ENCODE data around the gene AFDN. TPM values are rescaled to one million over a fixed set of nuclear protein-coding genes. Genes with fewer than 3 reads are reported as not detected.

The AFDN gene
- polyA plus RNA-seq, 1 experiment = 26.6 TPM

- POLR2A ChIA-PET = no interaction called here
- Histone ChIP-seq H3K4me3 (ENCODE audit: low read depth, low read length) (no peak overlapping the region), H3K27me3 (ENCODE audit: control insufficient read depth, insufficient read depth, low read length) (no peaks in the 10 kb centered on the region), H3K9me3 (ENCODE audit: control insufficient read depth, insufficient read depth, low read length) (no peaks in the 10 kb centered on the region; the same call in 1 of the 2 replicates), H3K27ac (ENCODE audit: low read depth, low read length) (no peak overlapping the region)
- no peak for DNase-seq (ENCODE audit: low read depth, low spot score)
- CTCF ChIA-PET = no interaction called here
- TF ChIP-seq, protein P1, sequence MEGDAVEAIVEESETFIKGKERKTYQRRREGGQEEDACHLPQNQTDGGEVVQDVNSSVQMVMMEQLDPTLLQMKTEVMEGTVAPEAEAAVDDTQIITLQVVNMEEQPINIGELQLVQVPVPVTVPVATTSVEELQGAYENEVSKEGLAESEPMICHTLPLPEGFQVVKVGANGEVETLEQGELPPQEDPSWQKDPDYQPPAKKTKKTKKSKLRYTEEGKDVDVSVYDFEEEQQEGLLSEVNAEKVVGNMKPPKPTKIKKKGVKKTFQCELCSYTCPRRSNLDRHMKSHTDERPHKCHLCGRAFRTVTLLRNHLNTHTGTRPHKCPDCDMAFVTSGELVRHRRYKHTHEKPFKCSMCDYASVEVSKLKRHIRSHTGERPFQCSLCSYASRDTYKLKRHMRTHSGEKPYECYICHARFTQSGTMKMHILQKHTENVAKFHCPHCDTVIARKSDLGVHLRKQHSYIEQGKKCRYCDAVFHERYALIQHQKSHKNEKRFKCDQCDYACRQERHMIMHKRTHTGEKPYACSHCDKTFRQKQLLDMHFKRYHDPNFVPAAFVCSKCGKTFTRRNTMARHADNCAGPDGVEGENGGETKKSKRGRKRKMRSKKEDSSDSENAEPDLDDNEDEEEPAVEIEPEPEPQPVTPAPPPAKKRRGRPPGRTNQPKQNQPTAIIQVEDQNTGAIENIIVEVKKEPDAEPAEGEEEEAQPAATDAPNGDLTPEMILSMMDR (IDR thresholded peaks at IDR 0.05; ENCODE audit: low read depth, low read length) = no peak
Measured at GRCh38 chr6:167960579-167960978, 133.9 kb downstream of the AFDN start.

DNA sequence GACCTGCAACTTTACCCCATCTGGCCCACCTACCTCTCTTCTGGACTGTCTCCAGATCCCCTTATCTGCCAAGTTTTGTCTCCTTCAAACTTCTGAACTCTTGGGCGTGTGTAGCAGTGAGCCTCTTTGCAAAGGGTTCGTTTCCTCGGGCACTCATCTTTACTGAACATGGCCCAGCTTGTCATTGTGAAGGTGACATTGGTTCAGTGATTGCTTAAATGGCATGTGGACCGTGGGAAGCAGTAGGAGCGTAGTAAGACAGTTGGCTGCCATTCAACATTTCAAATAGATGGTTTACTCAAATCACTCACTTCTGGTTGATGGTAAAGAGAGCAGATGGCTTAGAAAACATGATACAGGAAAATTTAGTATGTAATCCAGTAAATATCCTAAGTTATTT, 136.0 kb downstream of the AFDN start:
- H3K4me3 ChIP-seq (ENCODE audit: low read depth, low read length) = no peak overlapping the region
- TF ChIP-seq, protein P1 (IDR thresholded peaks at IDR 0.05; ENCODE audit: low read depth, low read length) = no peak
- DNase-seq (ENCODE audit: low read depth, low spot score) = no peak
- CTCF ChIA-PET = no interaction called here
- H3K27ac ChIP-seq (ENCODE audit: low read depth, low read length) = no peak overlapping the region
- no peaks in the 10 kb centered on the region; the same call in 1 of the 2 replicates for H3K9me3 ChIP-seq (ENCODE audit: control insufficient read depth, insufficient read depth, low read length)
- H3K27me3 ChIP-seq (ENCODE audit: control insufficient read depth, insufficient read depth, low read length) = no peaks in the 10 kb centered on the region
- POLR2A ChIA-PET = no interaction called here

GRCh38 chr6:167963589-167964057, 136.9 kb downstream of the AFDN start:
- H3K27ac ChIP-seq (ENCODE audit: low read depth, low read length) = no peak overlapping the region
- ChIA-PET POLR2A (no interaction called here), CTCF (no interaction called here)
- no peaks in the 10 kb centered on the region for H3K27me3 ChIP-seq (ENCODE audit: control insufficient read depth, insufficient read depth, low read length)
- H3K4me3 ChIP-seq (ENCODE audit: low read depth, low read length) = no peak overlapping the region
- DNase-seq (ENCODE audit: low read depth, low spot score) = no peak
- TF ChIP-seq, protein P1 (IDR thresholded peaks at IDR 0.05; ENCODE audit: low read depth, low read length) = no peak
- no peaks in the 10 kb centered on the region; the same call in 1 of the 2 replicates for H3K9me3 ChIP-seq (ENCODE audit: control insufficient read depth, insufficient read depth, low read length)

DNA sequence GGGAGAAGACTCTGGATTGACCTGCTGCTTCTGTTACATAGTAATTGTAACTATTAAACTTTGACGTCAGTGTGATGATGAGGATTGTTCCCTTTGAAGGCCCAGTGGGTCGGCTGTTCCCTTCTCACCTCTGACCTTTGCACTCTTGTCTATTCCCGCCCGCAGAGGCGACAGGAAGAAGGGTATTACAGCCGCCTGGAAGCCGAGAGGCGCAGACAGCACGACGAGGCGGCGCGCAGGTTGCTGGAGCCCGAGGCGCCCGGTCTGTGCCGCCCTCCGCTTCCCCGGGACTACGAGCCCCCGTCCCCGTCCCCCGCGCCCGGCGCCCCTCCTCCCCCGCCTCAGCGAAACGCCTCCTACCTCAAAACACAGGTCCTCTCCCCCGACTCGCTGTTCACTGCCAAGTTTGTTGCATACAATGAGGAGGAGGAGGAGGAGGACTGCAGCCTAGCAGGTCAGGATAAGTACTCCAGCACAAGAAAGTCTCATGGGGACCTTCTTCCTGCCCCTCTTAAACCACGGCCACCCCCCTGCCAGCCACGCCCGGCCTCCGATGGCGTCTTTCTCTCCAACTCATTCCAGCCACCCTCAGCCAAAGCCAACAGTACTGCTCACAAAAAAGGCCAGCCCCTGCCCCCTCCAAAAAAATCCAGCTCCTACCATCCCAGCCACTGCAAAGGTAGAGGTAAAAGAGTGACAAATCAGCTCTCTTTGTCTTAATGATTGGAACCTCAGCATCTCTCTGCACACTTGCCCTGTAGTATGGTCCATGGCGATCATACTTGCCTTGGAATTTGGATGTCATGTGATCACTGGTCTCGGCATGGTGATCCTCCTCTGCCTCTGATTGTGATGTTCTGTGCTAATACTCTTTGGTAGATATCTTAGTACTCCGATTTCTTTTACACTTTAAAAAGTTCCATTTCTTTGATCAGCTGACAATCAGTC, 139.2 kb downstream of the AFDN start:
- Histone ChIP-seq H3K27me3 (ENCODE audit: control insufficient read depth, insufficient read depth, low read length) (no peaks in the 10 kb centered on the region), H3K9me3 (ENCODE audit: control insufficient read depth, insufficient read depth, low read length) (no peaks in the 10 kb centered on the region; the same call in 1 of the 2 replicates), H3K27ac (ENCODE audit: low read depth, low read length) (no peak overlapping the region), H3K4me3 (ENCODE audit: low read depth, low read length) (no peak overlapping the region)
- POLR2A ChIA-PET = no interaction called here
- no peak for DNase-seq (ENCODE audit: low read depth, low spot score)
- TF ChIP-seq, protein P1 (IDR thresholded peaks at IDR 0.05; ENCODE audit: low read depth, low read length) = no peak
- CTCF ChIA-PET = no interaction called here

DNA sequence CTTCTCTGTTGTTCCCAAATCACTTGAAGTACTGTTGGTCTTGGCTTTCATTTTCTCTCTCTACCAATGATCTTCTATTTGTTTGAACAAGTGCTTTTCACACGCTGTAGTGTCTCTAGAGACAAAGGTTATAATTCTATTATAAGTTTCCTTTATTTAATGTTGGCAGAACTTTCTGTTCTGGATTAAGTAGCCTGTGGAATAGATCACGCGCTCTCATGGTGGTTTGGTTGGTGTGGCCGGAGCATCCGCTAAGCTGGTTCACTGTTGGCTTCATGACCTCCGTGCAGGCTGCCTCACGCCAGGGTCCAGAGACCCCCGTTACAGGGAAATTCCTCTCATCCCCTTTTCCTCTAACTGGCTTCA, 139.8 kb downstream of the AFDN start:
- no peak for DNase-seq (ENCODE audit: low read depth, low spot score)
- TF ChIP-seq, protein P1 (IDR thresholded peaks at IDR 0.05; ENCODE audit: low read depth, low read length) = no peak

More for the DNA sequence above, 139.8 kb downstream of the AFDN start:
- ChIA-PET CTCF (no interaction called here), POLR2A (no interaction called here)
- no peak overlapping the region for H3K27ac ChIP-seq (ENCODE audit: low read depth, low read length)
- H3K4me3 ChIP-seq (ENCODE audit: low read depth, low read length) = no peak overlapping the region
- H3K27me3 ChIP-seq (ENCODE audit: control insufficient read depth, insufficient read depth, low read length) = no peaks in the 10 kb centered on the region
- no peaks in the 10 kb centered on the region; the same call in 1 of the 2 replicates for H3K9me3 ChIP-seq (ENCODE audit: control insufficient read depth, insufficient read depth, low read length)
